HEK293 (cell line): ENCODE measurements around the gene PI4KB.

Experiments
- CTCF ChIA-PET: fragments of 350-600 bp; formaldehyde crosslinking; extraction: SDS; loops from one replicate; lab custom pipeline; 2021; ENCODE audit warnings: antibody characterized with exemption; lab: Yijun Ruan, JAX
- POLR2A ChIA-PET: fragments of 300-600 bp; formaldehyde crosslinking; extraction: SDS; loops from one replicate; lab custom pipeline; 2020; ENCODE audit warnings: antibody characterized with exemption, inconsistent platforms; lab: Yijun Ruan, JAX
- H3K27ac ChIP-seq: fragments of 200-500 bp; sonication (Bioruptor generic); 2 replicates; pipeline ENCODE4 v1.5.1; 2014; ENCODE audit warnings: low read depth, low read length, control low read depth, inconsistent platforms; ENCODE audit errors: extremely low read depth
- H3K36me3 ChIP-seq, 2 experiments: fragments of 200-500 bp in 1 of 2; sonication (Bioruptor generic) in 1 of 2; 1 replicate in 1 of 2; 2 replicates in 1 of 2; pipeline ENCODE4 v1.5.1; 2014 to 2017; ENCODE audit warnings: inconsistent platforms in 2 of 2, low read length in 2 of 2; ENCODE audit not compliant: control insufficient read depth in 2 of 2, insufficient read depth in 1 of 2
- H3K4me1 ChIP-seq: fragments of 200-500 bp; sonication (Bioruptor generic); 2 replicates; pipeline ENCODE4 v1.5.1; 2014; ENCODE audit warnings: mild to moderate bottlenecking, low read length, inconsistent platforms; ENCODE audit not compliant: control insufficient read depth, insufficient read depth
- H3K4me3 ChIP-seq: 2 replicates; pipeline ENCODE4 v1.5.1; 2011; ENCODE audit warnings: low read depth, mild to moderate bottlenecking, control low read depth, low read length, moderate library complexity
- H3K9me3 ChIP-seq: fragments of 200-500 bp; sonication (Bioruptor generic); 2 replicates; pipeline ENCODE4 v1.5.1; 2014; ENCODE audit warnings: low read depth, low read length, inconsistent platforms; ENCODE audit not compliant: control insufficient read depth, insufficient read depth
- GLIS2 ChIP-seq: fragments of 450-650 bp; formaldehyde crosslinking; IDR thresholded peaks from 2 replicates; pipeline ENCODE4 v1.5.1; 2016; ENCODE audit warnings: missing biosample characterization, missing genetic modification characterization
- KLF7 ChIP-seq: fragments of 450-650 bp; formaldehyde crosslinking; IDR thresholded peaks from 2 replicates; pipeline ENCODE4 v1.5.1; 2016; ENCODE audit warnings: missing biosample characterization, missing genetic modification characterization, borderline replicate concordance
- PATZ1 ChIP-seq: fragments of 450-650 bp; formaldehyde crosslinking; IDR thresholded peaks from 2 replicates; pipeline ENCODE4 v1.5.1; 2016; ENCODE audit warnings: missing biosample characterization, missing genetic modification characterization
- PRDM10 ChIP-seq: fragments of 450-650 bp; formaldehyde crosslinking; IDR thresholded peaks from 2 replicates; pipeline ENCODE4 v1.5.1; 2016; ENCODE audit warnings: missing biosample characterization, missing genetic modification characterization
- REST ChIP-seq: fragments of 450-650 bp; formaldehyde crosslinking; IDR thresholded peaks from 2 replicates; pipeline ENCODE4 v1.5.1; 2016; ENCODE audit warnings: missing biosample characterization, missing genetic modification characterization
- YY1 ChIP-seq: fragments of 450-650 bp; formaldehyde crosslinking; IDR thresholded peaks from 2 replicates; pipeline ENCODE4 v1.5.1; 2018; ENCODE audit warnings: missing biosample characterization, missing genetic modification characterization
- ZEB2 ChIP-seq: fragments of 450-650 bp; formaldehyde crosslinking; IDR thresholded peaks from 2 replicates; pipeline ENCODE4 v1.5.1; 2016; ENCODE audit warnings: missing biosample characterization, missing genetic modification characterization
- ZNF140 ChIP-seq: fragments of 450-650 bp; formaldehyde crosslinking; IDR thresholded peaks from 2 replicates; pipeline ENCODE4 v1.5.1; 2016; ENCODE audit warnings: missing biosample characterization, missing genetic modification characterization
- ZNF248 ChIP-seq: fragments of 450-650 bp; formaldehyde crosslinking; IDR thresholded peaks from 2 replicates; pipeline ENCODE4 v1.5.1; 2017; ENCODE audit warnings: missing biosample characterization, missing genetic modification characterization
- ZNF560 ChIP-seq: fragments of 450-650 bp; formaldehyde crosslinking; IDR thresholded peaks from 2 replicates; pipeline ENCODE4 v1.5.1; 2017; ENCODE audit warnings: missing biosample characterization, missing genetic modification characterization, borderline replicate concordance
- ZNF621 ChIP-seq: fragments of 450-650 bp; formaldehyde crosslinking; IDR thresholded peaks from 2 replicates; pipeline ENCODE4 v1.5.1; 2017; ENCODE audit warnings: missing biosample characterization, missing genetic modification characterization
- ZNF792 ChIP-seq: fragments of 450-650 bp; formaldehyde crosslinking; IDR thresholded peaks from 2 replicates; pipeline ENCODE4 v1.5.1; 2016; ENCODE audit warnings: missing biosample characterization, missing genetic modification characterization
- ZSCAN4 ChIP-seq: fragments of 450-650 bp; formaldehyde crosslinking; IDR thresholded peaks from 2 replicates; pipeline ENCODE4 v1.5.1; 2017; ENCODE audit warnings: missing biosample characterization, missing genetic modification characterization

PI4KB gene

GRCh38 chr1:151336556-151336955 is 9.3 kb upstream of the PI4KB start:
- POLR2A ChIA-PET: interaction anchor here (0.6 to 1.6 kb wide), 4 partner anchors 9 to 26 kb away, joined by 3 to 8 read pairs (median 4); partner anchors contain the start of gene PI4KB
- no peak for TF ChIP-seq ZNF248
- no peak for TF ChIP-seq ZNF792
- TF ChIP-seq YY1: no peak
- TF ChIP-seq ZNF140: no peak
- no peak for TF ChIP-seq ZEB2 (tag by site-specific recombination)
- TF ChIP-seq PATZ1 (tag by site-specific recombination): no peak
- TF ChIP-seq ZNF560 (tag by site-specific recombination): no peak
- no peak for TF ChIP-seq ZNF621 (tag by site-specific recombination)
- TF ChIP-seq KLF7 (tag by site-specific recombination): no peak
- TF ChIP-seq GLIS2 (tag by site-specific recombination): no peak
- TF ChIP-seq REST (tag by site-specific recombination): no peak
- Histone ChIP-seq H3K4me1 (no peaks in the 10 kb centered on the region), H3K36me3 (no peaks in the 10 kb centered on the region), H3K4me3 (no peak overlapping the region), H3K9me3 (no peaks in the 10 kb centered on the region), H3K27ac (no peak overlapping the region)
- CTCF ChIA-PET: interaction anchor here (0.6 to 1.1 kb wide), 3 partner anchors 11 to 81 kb away, joined by 3 to 5 read pairs (median 4); partner anchors contain the start of gene RFX5

GRCh38 chr1:151334822-151335221 is 7.6 kb upstream of the PI4KB start:
- no peak overlapping the region for H3K4me3 ChIP-seq
- TF ChIP-seq PRDM10 (tag by site-specific recombination) (peak; percentile 66; the same call in 1 of the 2 replicates), ZSCAN4 (tag by site-specific recombination) (no peak)
- TF ChIP-seq, all 188 proteins: peak for 1
- POLR2A ChIA-PET: no interaction called here
- Histone ChIP-seq H3K36me3 (no peaks in the 10 kb centered on the region), H3K4me1 (no peaks in the 10 kb centered on the region), H3K27ac (no peak overlapping the region), H3K9me3 (no peaks in the 10 kb centered on the region)
- CTCF ChIA-PET: interaction anchor here (0.6 kb wide), 1 partner anchor 96 kb away, joined by 3 read pairs; no protein-coding TSS in a partner anchor
